ENCODE results near the gene EPAS1. TPM values are rescaled to one million over a fixed set of nuclear protein-coding genes. Genes with fewer than 3 reads are reported as not detected.

The EPAS1 gene
- total RNA-seq, 1 experiment from 2014 or later: 43.2 TPM

DNA sequence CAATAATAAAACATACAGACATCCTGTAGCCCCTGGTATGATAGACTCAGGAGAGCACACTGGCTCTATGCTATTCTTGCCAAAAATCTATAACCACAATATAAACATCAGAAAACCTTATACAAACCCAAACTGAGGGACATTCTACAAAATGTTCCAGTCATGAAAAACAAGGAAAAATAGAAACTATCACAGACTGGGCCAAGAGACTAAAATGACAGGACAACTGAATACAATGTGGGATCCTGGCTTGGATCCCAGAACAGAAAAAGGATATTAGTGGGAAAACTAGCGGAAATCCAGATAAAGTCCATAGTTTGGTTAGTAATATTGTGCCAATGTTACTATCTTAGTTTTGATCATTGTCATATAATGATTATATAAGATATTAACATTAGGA lies 29.6 kb upstream of the EPAS1 start:
- POLR2A ChIA-PET (ENCODE audit: unreplicated experiment): no interaction called here
- no peaks in the 10 kb centered on the region for H3K9me3 ChIP-seq (ENCODE audit: low read length)
- peaks cover 10% of the 10 kb centered on the region; the same call in 1 of the 2 replicates for H3K4me1 ChIP-seq (ENCODE audit: insufficient read depth, low read length)
- H2AFZ ChIP-seq (ENCODE audit: low read length): no peak overlapping the region
- no peak overlapping the region for H3K4me3 ChIP-seq (ENCODE audit: low read length)
- H3K27ac ChIP-seq (ENCODE audit: low read length): no peak overlapping the region
- no peaks in the 10 kb centered on the region for H3K27me3 ChIP-seq (ENCODE audit: low read length)
- H3F3A ChIP-seq (ENCODE audit: low read length, unreplicated experiment): no peaks in the 10 kb centered on the region
- no peaks in the 10 kb centered on the region for H3K79me2 ChIP-seq (ENCODE audit: low read length)
- intact Hi-C loops (cut with micrococcal nuclease): no loop called here
- ATAC-seq: no peak
- no peaks in the 10 kb centered on the region for H4K20me1 ChIP-seq (ENCODE audit: low read length)
- H3K9me2 ChIP-seq (replicated peaks; ENCODE audit: low read length): 0 out of 2 replicates have a peak, but pooled peaks cover under 1% of the 10 kb centered on the region
- DNase-seq: no peak
- H3K4me2 ChIP-seq (ENCODE audit: low read length): no peak overlapping the region
- BruUV-seq (replicated peaks): no TSS peak
- CTCF ChIA-PET: no interaction called here
- no peaks in the 10 kb centered on the region for H3K36me3 ChIP-seq (ENCODE audit: low read depth, low read length)
- TF ChIP-seq, protein P1, sequence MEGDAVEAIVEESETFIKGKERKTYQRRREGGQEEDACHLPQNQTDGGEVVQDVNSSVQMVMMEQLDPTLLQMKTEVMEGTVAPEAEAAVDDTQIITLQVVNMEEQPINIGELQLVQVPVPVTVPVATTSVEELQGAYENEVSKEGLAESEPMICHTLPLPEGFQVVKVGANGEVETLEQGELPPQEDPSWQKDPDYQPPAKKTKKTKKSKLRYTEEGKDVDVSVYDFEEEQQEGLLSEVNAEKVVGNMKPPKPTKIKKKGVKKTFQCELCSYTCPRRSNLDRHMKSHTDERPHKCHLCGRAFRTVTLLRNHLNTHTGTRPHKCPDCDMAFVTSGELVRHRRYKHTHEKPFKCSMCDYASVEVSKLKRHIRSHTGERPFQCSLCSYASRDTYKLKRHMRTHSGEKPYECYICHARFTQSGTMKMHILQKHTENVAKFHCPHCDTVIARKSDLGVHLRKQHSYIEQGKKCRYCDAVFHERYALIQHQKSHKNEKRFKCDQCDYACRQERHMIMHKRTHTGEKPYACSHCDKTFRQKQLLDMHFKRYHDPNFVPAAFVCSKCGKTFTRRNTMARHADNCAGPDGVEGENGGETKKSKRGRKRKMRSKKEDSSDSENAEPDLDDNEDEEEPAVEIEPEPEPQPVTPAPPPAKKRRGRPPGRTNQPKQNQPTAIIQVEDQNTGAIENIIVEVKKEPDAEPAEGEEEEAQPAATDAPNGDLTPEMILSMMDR (conservative IDR thresholded peaks at IDR 0.05; ENCODE audit: low read depth, low read length): no peak
- TF ChIP-seq EZH2 (IDR thresholded peaks at IDR 0.05; ENCODE audit: low read length, unreplicated experiment) (no peak), EZH2phosphoT487 (IDR thresholded peaks at IDR 0.05; ENCODE audit: borderline replicate concordance, low read length) (no peak)
- no peak overlapping the region for H3K9ac ChIP-seq (ENCODE audit: low read length)

DNA sequence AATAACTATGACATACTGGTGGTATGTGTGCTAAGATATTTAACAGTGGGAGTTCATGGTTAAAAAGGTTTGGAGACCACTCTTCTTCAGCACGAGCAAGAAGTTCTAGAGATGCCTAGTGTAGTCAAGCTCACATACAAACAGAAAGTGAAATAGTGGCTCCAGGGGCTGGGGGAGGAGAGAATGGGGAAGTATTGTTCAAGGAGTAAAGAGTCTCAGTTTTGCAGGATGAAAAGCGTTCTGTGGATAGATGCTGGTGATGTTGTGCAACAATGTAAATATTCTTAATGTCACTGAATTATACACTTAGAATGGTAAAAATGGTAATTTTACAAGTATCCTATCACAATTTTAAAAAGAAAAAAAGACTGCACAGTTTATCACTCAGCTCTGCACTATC lies 29.0 kb upstream of the EPAS1 start:
- Histone ChIP-seq H3K36me3 (ENCODE audit: low read depth, low read length) (no peaks in the 10 kb centered on the region), H3F3A (ENCODE audit: low read length, unreplicated experiment) (no peaks in the 10 kb centered on the region), H3K27ac (ENCODE audit: low read length) (no peak overlapping the region), H3K27me3 (ENCODE audit: low read length) (no peaks in the 10 kb centered on the region), H3K9me2 (replicated peaks; ENCODE audit: low read length) (no peaks in the 10 kb centered on the region), H3K9ac (ENCODE audit: low read length) (no peak overlapping the region), H2AFZ (ENCODE audit: low read length) (no peak overlapping the region), H4K20me1 (ENCODE audit: low read length) (no peaks in the 10 kb centered on the region), H3K4me2 (ENCODE audit: low read length) (no peak overlapping the region), H3K4me3 (ENCODE audit: low read length) (no peak overlapping the region), H3K79me2 (ENCODE audit: low read length) (no peaks in the 10 kb centered on the region), H3K9me3 (ENCODE audit: low read length) (no peaks in the 10 kb centered on the region), H3K4me1 (ENCODE audit: insufficient read depth, low read length) (peaks cover 10% of the 10 kb centered on the region; the same call in 1 of the 2 replicates)
- POLR2A ChIA-PET (ENCODE audit: unreplicated experiment): no interaction called here
- DNase-seq: no peak
- CTCF ChIA-PET: no interaction called here
- no peak for TF ChIP-seq EZH2phosphoT487 (IDR thresholded peaks at IDR 0.05; ENCODE audit: borderline replicate concordance, low read length)
- TF ChIP-seq, protein P1 (conservative IDR thresholded peaks at IDR 0.05; ENCODE audit: low read depth, low read length): no peak
- no peak for TF ChIP-seq EZH2 (IDR thresholded peaks at IDR 0.05; ENCODE audit: low read length, unreplicated experiment)
- ATAC-seq: no peak
- intact Hi-C loops (cut with micrococcal nuclease): no loop called here
- no TSS peak for BruUV-seq (replicated peaks)

DNA sequence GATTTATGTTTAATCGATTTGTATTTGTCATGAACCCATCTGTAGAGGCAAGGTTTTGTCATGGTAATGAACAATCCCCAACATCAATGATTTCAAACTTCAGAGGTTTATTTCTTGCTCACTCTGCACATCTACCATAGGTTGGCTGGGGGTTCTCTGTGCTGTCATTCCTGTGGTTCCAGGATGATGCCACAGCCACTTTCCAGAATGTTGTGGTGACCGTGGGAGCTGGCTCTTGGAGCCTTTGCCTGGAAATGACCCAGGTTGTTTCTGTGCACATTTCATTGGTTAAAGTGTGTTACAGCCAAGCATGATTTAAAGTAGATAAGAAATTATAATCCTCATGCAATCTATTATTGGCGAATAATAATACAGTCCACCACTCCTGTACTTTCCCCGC lies 28.2 kb upstream of the EPAS1 start:
- Histone ChIP-seq H3K9me3 (ENCODE audit: low read length) (no peaks in the 10 kb centered on the region), H3K27me3 (ENCODE audit: low read length) (no peaks in the 10 kb centered on the region), H3K4me2 (ENCODE audit: low read length) (no peak overlapping the region), H3K4me1 (ENCODE audit: insufficient read depth, low read length) (peaks cover 10% of the 10 kb centered on the region; the same call in 1 of the 2 replicates), H3K27ac (ENCODE audit: low read length) (no peak overlapping the region), H3K36me3 (ENCODE audit: low read depth, low read length) (no peaks in the 10 kb centered on the region), H3K9ac (ENCODE audit: low read length) (no peak overlapping the region), H4K20me1 (ENCODE audit: low read length) (no peaks in the 10 kb centered on the region), H2AFZ (ENCODE audit: low read length) (no peak overlapping the region), H3K4me3 (ENCODE audit: low read length) (no peak overlapping the region), H3K79me2 (ENCODE audit: low read length) (no peaks in the 10 kb centered on the region), H3K9me2 (replicated peaks; ENCODE audit: low read length) (no peaks in the 10 kb centered on the region), H3F3A (ENCODE audit: low read length, unreplicated experiment) (no peaks in the 10 kb centered on the region)
- TF ChIP-seq, protein P1 (conservative IDR thresholded peaks at IDR 0.05; ENCODE audit: low read depth, low read length): no peak
- no peak for TF ChIP-seq EZH2 (IDR thresholded peaks at IDR 0.05; ENCODE audit: low read length, unreplicated experiment)
- TF ChIP-seq EZH2phosphoT487 (IDR thresholded peaks at IDR 0.05; ENCODE audit: borderline replicate concordance, low read length): no peak
- ChIA-PET POLR2A (ENCODE audit: unreplicated experiment) (no interaction called here), CTCF (no interaction called here)
- no peak for ATAC-seq
- BruUV-seq (replicated peaks): no TSS peak
- intact Hi-C loops (cut with micrococcal nuclease): no loop called here
- no peak for DNase-seq
